GM06990 (cell line): ENCODE measurements around the gene SYNGR4.

Experiments
- DNase-seq: peaks from one replicate; pipeline ENCODE4 v3.0.0-alpha.2; 2011; ENCODE audit not compliant: insufficient read length; ENCODE audit errors: extremely low read depth
- H3K27me3 ChIP-seq: replicated peaks from 2 replicates; pipeline ENCODE4 v1.6.0; 2011; ENCODE audit warnings: low read length; ENCODE audit not compliant: control insufficient read depth, insufficient read depth
- H3K36me3 ChIP-seq: 2 replicates; pipeline ENCODE4 v1.5.1; 2011; ENCODE audit warnings: low read length; ENCODE audit not compliant: control insufficient read depth, insufficient read depth
- H3K4me3 ChIP-seq: replicated peaks from 2 replicates; pipeline ENCODE4 v1.5.1; 2011; ENCODE audit warnings: low read depth, mild to moderate bottlenecking, control low read depth, low read length
- TF ChIP-seq, protein P1 (sequence below): IDR thresholded peaks from 2 replicates; pipeline ENCODE4 v1.5.1; 2011; ENCODE audit warnings: low read length, control low read depth, mild to moderate bottlenecking, inconsistent platforms; ENCODE audit not compliant: insufficient read depth, poor library complexity, severe bottlenecking

The SYNGR4 gene

GRCh38 chr19:48405010-48405659 is 41.0 kb downstream of the SYNGR4 start:
- no peak overlapping the region for H3K4me3 ChIP-seq
- no peak for DNase-seq
- TF ChIP-seq, protein P1, sequence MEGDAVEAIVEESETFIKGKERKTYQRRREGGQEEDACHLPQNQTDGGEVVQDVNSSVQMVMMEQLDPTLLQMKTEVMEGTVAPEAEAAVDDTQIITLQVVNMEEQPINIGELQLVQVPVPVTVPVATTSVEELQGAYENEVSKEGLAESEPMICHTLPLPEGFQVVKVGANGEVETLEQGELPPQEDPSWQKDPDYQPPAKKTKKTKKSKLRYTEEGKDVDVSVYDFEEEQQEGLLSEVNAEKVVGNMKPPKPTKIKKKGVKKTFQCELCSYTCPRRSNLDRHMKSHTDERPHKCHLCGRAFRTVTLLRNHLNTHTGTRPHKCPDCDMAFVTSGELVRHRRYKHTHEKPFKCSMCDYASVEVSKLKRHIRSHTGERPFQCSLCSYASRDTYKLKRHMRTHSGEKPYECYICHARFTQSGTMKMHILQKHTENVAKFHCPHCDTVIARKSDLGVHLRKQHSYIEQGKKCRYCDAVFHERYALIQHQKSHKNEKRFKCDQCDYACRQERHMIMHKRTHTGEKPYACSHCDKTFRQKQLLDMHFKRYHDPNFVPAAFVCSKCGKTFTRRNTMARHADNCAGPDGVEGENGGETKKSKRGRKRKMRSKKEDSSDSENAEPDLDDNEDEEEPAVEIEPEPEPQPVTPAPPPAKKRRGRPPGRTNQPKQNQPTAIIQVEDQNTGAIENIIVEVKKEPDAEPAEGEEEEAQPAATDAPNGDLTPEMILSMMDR: no peak
- no peaks in the 10 kb centered on the region for H3K27me3 ChIP-seq
- no peaks in the 10 kb centered on the region for H3K36me3 ChIP-seq

- H3K4me3 ChIP-seq: no peak overlapping the region
- DNase-seq: no peak
These were observed 41.7 kb downstream of the SYNGR4 start for GRCh38 chr19:48405850-48406249.

DNA sequence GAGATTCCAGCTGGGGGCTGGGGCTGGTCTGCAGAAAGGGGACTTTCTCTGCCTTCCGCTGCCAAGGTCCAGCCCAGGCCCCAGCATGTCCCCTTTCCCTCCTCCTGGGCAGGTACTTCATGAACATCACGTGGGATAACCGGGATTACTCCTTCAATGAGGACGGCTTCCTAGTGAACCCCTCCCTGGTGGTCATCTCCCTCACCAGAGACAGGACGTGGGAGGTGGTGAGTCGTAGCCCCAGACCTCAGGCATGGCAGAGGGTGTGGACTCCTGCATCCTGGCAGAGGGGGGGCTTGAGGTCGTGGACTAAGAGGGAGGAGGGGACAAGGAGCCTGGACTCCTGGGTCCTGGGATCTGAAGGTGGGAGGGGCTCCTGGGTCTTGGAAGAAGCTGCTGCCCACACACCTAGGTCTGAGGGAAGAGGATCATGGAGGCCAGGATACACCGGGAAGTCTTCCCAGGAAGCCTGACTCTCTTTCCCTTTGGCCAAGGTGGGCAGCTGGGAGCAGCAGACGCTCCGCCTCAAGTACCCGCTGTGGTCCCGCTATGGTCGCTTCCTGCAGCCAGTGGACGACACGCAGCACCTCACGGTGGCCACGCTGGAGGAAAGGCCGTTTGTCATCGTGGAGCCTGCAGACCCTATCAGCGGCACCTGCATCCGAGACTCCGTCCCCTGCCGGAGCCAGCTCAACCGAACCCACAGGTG is 49.9 kb downstream of the SYNGR4 start:
- H3K36me3 ChIP-seq: no peaks in the 10 kb centered on the region
- no peaks in the 10 kb centered on the region for H3K27me3 ChIP-seq
- TF ChIP-seq, protein P1: no peak
- DNase-seq: no peak
- no peak overlapping the region for H3K4me3 ChIP-seq

More at GRCh38 chr19:48405850-48406249, 41.7 kb downstream of the SYNGR4 start:
- Histone ChIP-seq H3K36me3 (no peaks in the 10 kb centered on the region), H3K27me3 (no peaks in the 10 kb centered on the region)
- TF ChIP-seq, protein P1: no peak

DNA sequence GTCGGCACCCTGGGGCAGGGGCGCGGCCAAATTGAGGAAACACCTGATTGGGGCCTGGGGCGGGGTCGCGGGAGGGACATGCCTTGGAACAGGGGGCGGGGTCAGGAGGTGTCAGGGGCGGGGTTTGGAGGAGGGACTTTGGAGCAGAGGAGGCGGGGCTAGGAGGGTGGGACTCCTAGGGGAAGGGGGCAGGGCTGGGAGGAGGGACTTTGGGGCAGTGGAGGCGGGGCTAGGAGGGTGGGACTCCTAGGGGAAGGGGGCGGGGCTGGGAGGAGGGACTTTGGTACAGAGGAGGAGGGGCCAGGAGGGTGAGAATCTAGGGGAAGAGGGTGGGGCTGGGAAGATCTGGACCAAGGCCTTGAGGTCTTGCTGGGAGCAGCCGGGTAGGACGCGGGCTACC is 51.2 kb downstream of the SYNGR4 start:
- Histone ChIP-seq H3K4me3 (no peak overlapping the region), H3K27me3 (no peaks in the 10 kb centered on the region), H3K36me3 (no peaks in the 10 kb centered on the region)
- peak; percentile 72 for DNase-seq
- TF ChIP-seq, protein P1: no peak

DNA sequence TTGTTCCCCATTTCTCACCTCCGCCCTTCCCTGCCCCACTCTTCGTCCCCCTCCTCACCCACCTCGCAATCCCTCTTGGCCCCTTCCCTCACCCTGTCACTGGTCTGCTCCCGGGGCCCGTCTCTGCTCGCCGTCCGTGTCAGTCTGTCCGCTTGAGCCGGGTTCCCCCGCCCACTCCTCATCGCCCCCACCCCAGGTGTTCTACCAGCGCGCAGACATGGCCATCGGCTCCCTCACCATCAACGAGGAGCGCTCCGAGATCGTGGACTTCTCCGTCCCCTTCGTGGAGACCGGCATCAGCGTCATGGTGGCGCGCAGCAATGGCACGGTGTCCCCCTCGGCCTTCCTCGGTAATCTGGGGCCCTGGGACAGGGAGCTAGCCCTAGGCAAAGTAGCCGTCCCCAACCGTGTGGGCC is 51.6 kb downstream of the SYNGR4 start:
- no peak for DNase-seq
- H3K36me3 ChIP-seq: no peaks in the 10 kb centered on the region
- TF ChIP-seq, protein P1: no peak
- no peaks in the 10 kb centered on the region for H3K27me3 ChIP-seq
- no peak overlapping the region for H3K4me3 ChIP-seq
